ENCODE results near the gene NEURL1B. TPM values are rescaled to one million over a fixed set of nuclear protein-coding genes. Genes with fewer than 3 reads are reported as not detected.

Gene NEURL1B
- polyA plus RNA-seq, 1 donor (not counting 4 experiments of a cell fraction or from before 2014, with no cell fraction given) = 0.43 TPM

DNA sequence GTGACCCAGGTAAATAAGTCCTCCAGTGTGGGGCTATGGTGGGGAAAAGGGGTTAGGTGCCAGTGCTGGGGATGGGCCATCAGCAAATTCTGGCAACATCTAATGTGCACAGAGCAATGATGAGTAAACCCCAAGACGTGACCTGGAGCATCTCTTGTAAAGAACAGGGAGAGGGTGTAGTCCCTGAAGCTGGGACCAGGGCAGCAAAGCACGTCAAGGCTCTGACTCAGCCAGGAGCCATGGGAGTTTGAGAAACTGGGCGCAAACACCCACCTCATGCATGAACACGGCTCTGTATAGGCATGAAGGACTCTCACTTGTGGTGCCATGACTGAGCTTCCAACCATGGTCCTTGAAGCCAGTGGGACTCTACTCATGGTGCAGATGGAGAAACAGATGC is 78.1 kb downstream of the NEURL1B start:
- H2AFZ ChIP-seq (ENCODE audit: control insufficient read depth, low read length) = no peak overlapping the region
- H3K79me2 ChIP-seq (ENCODE audit: control insufficient read depth, insufficient read depth, low read length) = no peaks in the 10 kb centered on the region
- peaks cover 21% of the 10 kb centered on the region for H3K27me3 ChIP-seq (ENCODE audit: control insufficient read depth, extremely low read depth, insufficient read depth, low read length)
- no peaks in the 10 kb centered on the region for H4K20me1 ChIP-seq (ENCODE audit: control insufficient read depth, extremely low read depth, insufficient read depth, low read length)
- peaks cover 13% of the 10 kb centered on the region for H3K4me1 ChIP-seq (ENCODE audit: control insufficient read depth, extremely low read depth, insufficient read depth, low read length)
- TF ChIP-seq, protein P1, sequence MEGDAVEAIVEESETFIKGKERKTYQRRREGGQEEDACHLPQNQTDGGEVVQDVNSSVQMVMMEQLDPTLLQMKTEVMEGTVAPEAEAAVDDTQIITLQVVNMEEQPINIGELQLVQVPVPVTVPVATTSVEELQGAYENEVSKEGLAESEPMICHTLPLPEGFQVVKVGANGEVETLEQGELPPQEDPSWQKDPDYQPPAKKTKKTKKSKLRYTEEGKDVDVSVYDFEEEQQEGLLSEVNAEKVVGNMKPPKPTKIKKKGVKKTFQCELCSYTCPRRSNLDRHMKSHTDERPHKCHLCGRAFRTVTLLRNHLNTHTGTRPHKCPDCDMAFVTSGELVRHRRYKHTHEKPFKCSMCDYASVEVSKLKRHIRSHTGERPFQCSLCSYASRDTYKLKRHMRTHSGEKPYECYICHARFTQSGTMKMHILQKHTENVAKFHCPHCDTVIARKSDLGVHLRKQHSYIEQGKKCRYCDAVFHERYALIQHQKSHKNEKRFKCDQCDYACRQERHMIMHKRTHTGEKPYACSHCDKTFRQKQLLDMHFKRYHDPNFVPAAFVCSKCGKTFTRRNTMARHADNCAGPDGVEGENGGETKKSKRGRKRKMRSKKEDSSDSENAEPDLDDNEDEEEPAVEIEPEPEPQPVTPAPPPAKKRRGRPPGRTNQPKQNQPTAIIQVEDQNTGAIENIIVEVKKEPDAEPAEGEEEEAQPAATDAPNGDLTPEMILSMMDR (optimal IDR thresholded peaks at IDR 0.05 in 1 of 3, IDR thresholded peaks at IDR 0.05 in 1 of 3, conservative IDR thresholded peaks at IDR 0.05 in 1 of 3; ENCODE audit: extremely low read depth in 1 of 3, insufficient read depth in 2 of 3, low read length in 3 of 3) = no peak
- no peak for TF ChIP-seq EZH2 (IDR thresholded peaks at IDR 0.05; ENCODE audit: low read length)
- no peaks in the 10 kb centered on the region for H3K9me1 ChIP-seq (ENCODE audit: control insufficient read depth, extremely low read depth, insufficient read depth, low read length)
- no peak for FAIRE-seq
- no peak overlapping the region for H3K4me2 ChIP-seq (ENCODE audit: control insufficient read depth, extremely low read depth, insufficient read depth, low read depth, low read length)
- H3K27ac ChIP-seq (ENCODE audit: control insufficient read depth, insufficient read depth, low read length) = no peak overlapping the region
- no peaks in the 10 kb centered on the region for H3K9me3 ChIP-seq (ENCODE audit: control insufficient read depth, low read depth, low read length)
- dilution Hi-C loops (cut with MboI; ENCODE audit: extremely low pct_ligation_motif_present, low sequenced_read_pairs) = no loop called here
- no peaks in the 10 kb centered on the region for H3K36me3 ChIP-seq (ENCODE audit: control insufficient read depth in 2 of 2, extremely low read depth in 1 of 2, insufficient read depth in 2 of 2, low read length in 2 of 2)
- DNase-seq (ENCODE audit: low read depth, low spot score) = no peak
- H3K4me3 ChIP-seq (ENCODE audit: control insufficient read depth in 2 of 3, extremely low read depth in 1 of 3, insufficient read depth in 2 of 3, low read depth in 1 of 3, low read length in 3 of 3) = no peak overlapping the region
- no peak overlapping the region for H3K9ac ChIP-seq (ENCODE audit: control insufficient read depth, extremely low read depth, insufficient read depth, low read length)

DNA sequence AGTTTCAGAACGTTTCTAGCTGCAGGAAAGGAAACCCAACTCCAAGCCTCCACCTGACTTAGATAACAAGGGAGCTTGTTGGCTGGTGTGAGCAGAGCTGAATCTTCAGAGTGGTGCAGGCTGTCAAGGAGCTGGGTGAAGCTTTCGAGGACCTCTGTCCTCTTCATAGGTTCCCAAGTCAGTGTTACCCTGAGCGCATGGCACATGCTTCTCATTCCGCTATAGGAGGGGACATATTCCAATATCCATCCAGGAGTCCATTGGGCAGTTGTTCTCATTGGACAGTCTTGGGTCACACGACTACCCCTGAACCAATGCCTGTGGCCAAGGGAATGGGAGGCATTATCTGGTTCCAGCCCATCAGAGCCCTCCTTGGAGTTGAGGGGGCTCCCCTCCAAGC is 79.6 kb downstream of the NEURL1B start:
- no peaks in the 10 kb centered on the region for H3K36me3 ChIP-seq (ENCODE audit: control insufficient read depth in 2 of 2, extremely low read depth in 1 of 2, insufficient read depth in 2 of 2, low read length in 2 of 2)
- no peak overlapping the region for H3K9ac ChIP-seq (ENCODE audit: control insufficient read depth, extremely low read depth, insufficient read depth, low read length)
- no peak for DNase-seq (ENCODE audit: low read depth, low spot score)
- no peaks in the 10 kb centered on the region for H3K4me1 ChIP-seq (ENCODE audit: control insufficient read depth, extremely low read depth, insufficient read depth, low read length)
- TF ChIP-seq, protein P1 (optimal IDR thresholded peaks at IDR 0.05 in 1 of 3, IDR thresholded peaks at IDR 0.05 in 1 of 3, conservative IDR thresholded peaks at IDR 0.05 in 1 of 3; ENCODE audit: extremely low read depth in 1 of 3, insufficient read depth in 2 of 3, low read length in 3 of 3) = no peak
- no peaks in the 10 kb centered on the region for H3K9me3 ChIP-seq (ENCODE audit: control insufficient read depth, low read depth, low read length)
- no peak overlapping the region for H3K4me3 ChIP-seq (ENCODE audit: control insufficient read depth in 2 of 3, extremely low read depth in 1 of 3, insufficient read depth in 2 of 3, low read depth in 1 of 3, low read length in 3 of 3)
- no peak overlapping the region for H2AFZ ChIP-seq (ENCODE audit: control insufficient read depth, low read length)
- no peaks in the 10 kb centered on the region for H3K9me1 ChIP-seq (ENCODE audit: control insufficient read depth, extremely low read depth, insufficient read depth, low read length)
- FAIRE-seq = no peak
- H3K27ac ChIP-seq (ENCODE audit: control insufficient read depth, insufficient read depth, low read length) = no peak overlapping the region
- dilution Hi-C loops (cut with MboI; ENCODE audit: extremely low pct_ligation_motif_present, low sequenced_read_pairs) = no loop called here
- no peak overlapping the region for H3K4me2 ChIP-seq (ENCODE audit: control insufficient read depth, extremely low read depth, insufficient read depth, low read depth, low read length)
- H3K27me3 ChIP-seq (ENCODE audit: control insufficient read depth, extremely low read depth, insufficient read depth, low read length) = peaks cover 21% of the 10 kb centered on the region
- no peaks in the 10 kb centered on the region for H4K20me1 ChIP-seq (ENCODE audit: control insufficient read depth, extremely low read depth, insufficient read depth, low read length)
- no peaks in the 10 kb centered on the region for H3K79me2 ChIP-seq (ENCODE audit: control insufficient read depth, insufficient read depth, low read length)

Data from keratinocyte (primary cell).